Suprapubic skin (tissue), 2 donors: Measurements from ENCODE around the gene KDM5A.
"Not testable (repeated sequence)": the region's sequence is repeated elsewhere in the genome, so short reads cannot be mapped to it uniquely, and the experiment has no call there.

Experiments
- EP300 ChIP-seq: sonication (generic); formaldehyde crosslinking; IDR thresholded peaks from one replicate; pipeline ENCODE4 v1.6.1; 2017; ENCODE audit warnings: antibody characterized with exemption
- POLR2A ChIP-seq, 2 donors: fragments of 450-650 bp; IDR thresholded peaks; one replicate each; pipeline ENCODE4 v1.6.1; 2017; ENCODE audit warnings: antibody characterized with exemption in 2 of 2, mild to moderate bottlenecking in 2 of 2, moderate library complexity in 2 of 2

- not testable (repeated sequence) for TF ChIP-seq EP300; POLR2A (IDR thresholded peaks at IDR 0.05)
Measured at GRCh38 chr12:349625-350024, 39.5 kb downstream of the KDM5A start.
